ENCODE results near the gene CYSTM1.

The CYSTM1 gene

GRCh38 chr5:140251527-140251973 lies 76.6 kb downstream of the CYSTM1 start:
- Mint-ChIP-seq H3K27ac (peak overlapping the region; percentile 74), H3K36me3 (ENCODE audit: low read depth) (peaks cover 11% of the 10 kb centered on the region), H3K9me3 (no peaks in the 10 kb centered on the region), H3K4me3 (peak overlapping the region; percentile 31), H3K4me1 (peaks cover 30% of the 10 kb centered on the region), H3K27me3 (no peaks in the 10 kb centered on the region)
- DNase-seq: peak; percentile 66
- ATAC-seq: peak; percentile 95

GRCh38 chr5:140252470-140253126 lies 77.6 kb downstream of the CYSTM1 start:
- ATAC-seq (no peak), DNase-seq (no peak)
- no peak overlapping the region for H3K4me3 Mint-ChIP-seq
- H3K36me3 Mint-ChIP-seq (ENCODE audit: low read depth): peaks cover 11% of the 10 kb centered on the region
- no peaks in the 10 kb centered on the region for H3K27me3 Mint-ChIP-seq
- H3K9me3 Mint-ChIP-seq: no peaks in the 10 kb centered on the region
- peaks cover 30% of the 10 kb centered on the region for H3K4me1 Mint-ChIP-seq
- peak overlapping the region; percentile 74 for H3K27ac Mint-ChIP-seq

- H3K9me3 Mint-ChIP-seq: no peaks in the 10 kb centered on the region
- no peak overlapping the region for H3K4me3 Mint-ChIP-seq
- peaks cover 32% of the 10 kb centered on the region for H3K4me1 Mint-ChIP-seq
- H3K27ac Mint-ChIP-seq: no peak overlapping the region
- no peak for DNase-seq
- no peaks in the 10 kb centered on the region for H3K27me3 Mint-ChIP-seq
- ATAC-seq: no peak
- H3K36me3 Mint-ChIP-seq (ENCODE audit: low read depth): peaks cover 18% of the 10 kb centered on the region
Observed at GRCh38 chr5:140253985-140254384, 79.0 kb downstream of the CYSTM1 start.

GRCh38 chr5:140255460-140256157 lies 80.6 kb downstream of the CYSTM1 start:
- H3K9me3 Mint-ChIP-seq: no peaks in the 10 kb centered on the region
- H3K4me3 Mint-ChIP-seq: no peak overlapping the region
- DNase-seq: no peak
- H3K36me3 Mint-ChIP-seq (ENCODE audit: low read depth): peaks cover 22% of the 10 kb centered on the region
- no peak overlapping the region for H3K27ac Mint-ChIP-seq
- H3K27me3 Mint-ChIP-seq: no peaks in the 10 kb centered on the region
- peaks cover 31% of the 10 kb centered on the region for H3K4me1 Mint-ChIP-seq
- no peak for ATAC-seq

GRCh38 chr5:140256726-140257125 lies 81.7 kb downstream of the CYSTM1 start:
- ATAC-seq: no peak
- Mint-ChIP-seq H3K27me3 (no peaks in the 10 kb centered on the region), H3K27ac (no peak overlapping the region), H3K4me3 (no peak overlapping the region), H3K9me3 (no peaks in the 10 kb centered on the region), H3K36me3 (ENCODE audit: low read depth) (peaks cover 20% of the 10 kb centered on the region), H3K4me1 (peaks cover 31% of the 10 kb centered on the region)
- DNase-seq: no peak

- no peak overlapping the region for H3K27ac Mint-ChIP-seq
- peaks cover 23% of the 10 kb centered on the region for H3K36me3 Mint-ChIP-seq (ENCODE audit: low read depth)
- ATAC-seq (no peak), DNase-seq (no peak)
- peaks cover 22% of the 10 kb centered on the region for H3K4me1 Mint-ChIP-seq
- H3K4me3 Mint-ChIP-seq: no peak overlapping the region
- no peaks in the 10 kb centered on the region for H3K27me3 Mint-ChIP-seq
- H3K9me3 Mint-ChIP-seq: no peaks in the 10 kb centered on the region
Observed at GRCh38 chr5:140258016-140258415, 83.0 kb downstream of the CYSTM1 start.

GRCh38 chr5:140258873-140259272 lies 83.9 kb downstream of the CYSTM1 start:
- no peak for ATAC-seq
- Mint-ChIP-seq H3K36me3 (ENCODE audit: low read depth) (peaks cover 23% of the 10 kb centered on the region), H3K4me3 (no peak overlapping the region)

GRCh38 chr5:140259500-140259899 lies 84.5 kb downstream of the CYSTM1 start:
- Mint-ChIP-seq H3K27ac (peak overlapping the region; percentile 21), H3K4me1 (peaks cover 25% of the 10 kb centered on the region), H3K36me3 (ENCODE audit: low read depth) (peaks cover 23% of the 10 kb centered on the region), H3K9me3 (no peaks in the 10 kb centered on the region), H3K27me3 (no peaks in the 10 kb centered on the region), H3K4me3 (no peak overlapping the region)
- ATAC-seq (no peak), DNase-seq (no peak)

More at GRCh38 chr5:140258873-140259272, 83.9 kb downstream of the CYSTM1 start:
- no peak for DNase-seq
- H3K4me1 Mint-ChIP-seq: peaks cover 22% of the 10 kb centered on the region
- no peak overlapping the region for H3K27ac Mint-ChIP-seq
- no peaks in the 10 kb centered on the region for H3K27me3 Mint-ChIP-seq
- no peaks in the 10 kb centered on the region for H3K9me3 Mint-ChIP-seq

GRCh38 chr5:140260089-140260656 lies 85.2 kb downstream of the CYSTM1 start:
- H3K36me3 Mint-ChIP-seq (ENCODE audit: low read depth): peaks cover 23% of the 10 kb centered on the region
- H3K4me3 Mint-ChIP-seq: no peak overlapping the region
- H3K4me1 Mint-ChIP-seq: peaks cover 27% of the 10 kb centered on the region
- no peak overlapping the region for H3K27ac Mint-ChIP-seq
- ATAC-seq (no peak), DNase-seq (no peak)
- H3K27me3 Mint-ChIP-seq: no peaks in the 10 kb centered on the region
- no peaks in the 10 kb centered on the region for H3K9me3 Mint-ChIP-seq

- Mint-ChIP-seq H3K4me1 (peaks cover 42% of the 10 kb centered on the region), H3K27ac (no peak overlapping the region), H3K36me3 (ENCODE audit: low read depth) (peaks cover 23% of the 10 kb centered on the region), H3K4me3 (no peak overlapping the region), H3K9me3 (no peaks in the 10 kb centered on the region), H3K27me3 (no peaks in the 10 kb centered on the region)
- DNase-seq: no peak
- no peak for ATAC-seq
Observed at GRCh38 chr5:140261403-140262171, 86.6 kb downstream of the CYSTM1 start.

- Mint-ChIP-seq H3K4me1 (peaks cover 48% of the 10 kb centered on the region), H3K27ac (no peak overlapping the region), H3K27me3 (no peaks in the 10 kb centered on the region), H3K9me3 (no peaks in the 10 kb centered on the region), H3K4me3 (no peak overlapping the region), H3K36me3 (ENCODE audit: low read depth) (peaks cover 23% of the 10 kb centered on the region)
- no peak for DNase-seq
- no peak for ATAC-seq
Observed at GRCh38 chr5:140262221-140262620, 87.2 kb downstream of the CYSTM1 start.

GRCh38 chr5:140262839-140263238 lies 87.9 kb downstream of the CYSTM1 start:
- Mint-ChIP-seq H3K4me1 (peaks cover 54% of the 10 kb centered on the region), H3K36me3 (ENCODE audit: low read depth) (peaks cover 22% of the 10 kb centered on the region), H3K27ac (no peak overlapping the region), H3K4me3 (no peak overlapping the region), H3K27me3 (no peaks in the 10 kb centered on the region), H3K9me3 (no peaks in the 10 kb centered on the region)
- ATAC-seq: no peak
- no peak for DNase-seq

GRCh38 chr5:140265845-140266244 lies 90.9 kb downstream of the CYSTM1 start:
- Mint-ChIP-seq H3K4me3 (no peak overlapping the region), H3K36me3 (ENCODE audit: low read depth) (peaks cover 6% of the 10 kb centered on the region), H3K27me3 (no peaks in the 10 kb centered on the region), H3K27ac (no peak overlapping the region), H3K4me1 (peaks cover 45% of the 10 kb centered on the region), H3K9me3 (no peaks in the 10 kb centered on the region)
- ATAC-seq: no peak
- DNase-seq: no peak

GRCh38 chr5:140266471-140267200 lies 91.6 kb downstream of the CYSTM1 start:
- Mint-ChIP-seq H3K27me3 (no peaks in the 10 kb centered on the region), H3K27ac (no peak overlapping the region), H3K36me3 (ENCODE audit: low read depth) (peaks cover 8% of the 10 kb centered on the region), H3K4me1 (peaks cover 39% of the 10 kb centered on the region), H3K9me3 (no peaks in the 10 kb centered on the region), H3K4me3 (no peak overlapping the region)
- no peak for DNase-seq
- no peak for ATAC-seq

Data from activated naive CD8-positive, alpha-beta T cell treated with anti-CD3 and anti-CD28 coated beads, Interleukin-2, amount 50 U/mL, for 24 hours (primary cell).